Epithelial cell of proximal tubule (primary cell): ENCODE data around the gene GRXCR2. TPM values are rescaled to one million over a fixed set of nuclear protein-coding genes. Genes with fewer than 3 reads are reported as not detected.
A peak's percentile ranks its signal among the peaks of the same experiment; 100 is the strongest.

Source experiments
- DNase-seq: peaks from one replicate; pipeline ENCODE4 v3.0.0-alpha.2; 2011; ENCODE audit warnings: low read depth
- H3K4me3 ChIP-seq: 2 replicates; pipeline ENCODE4 v1.5.1; 2011; ENCODE audit warnings: low read depth, mild to moderate bottlenecking, low read length
- CTCF ChIP-seq: conservative IDR thresholded peaks from 2 replicates; pipeline ENCODE4 v1.5.1; 2012; ENCODE audit warnings: low read depth, mild to moderate bottlenecking, low read length
- total RNA-seq: library from RNA; depleted of rRNA; stranded (reverse); fragments of >200 nt; gene quantifications from 2 replicates; pipeline ENCODE4 v1.2.3, GENCODE V29; 2015

GRXCR2 gene
- total RNA-seq, 1 donor from 2014 or later = not detected

DNA sequence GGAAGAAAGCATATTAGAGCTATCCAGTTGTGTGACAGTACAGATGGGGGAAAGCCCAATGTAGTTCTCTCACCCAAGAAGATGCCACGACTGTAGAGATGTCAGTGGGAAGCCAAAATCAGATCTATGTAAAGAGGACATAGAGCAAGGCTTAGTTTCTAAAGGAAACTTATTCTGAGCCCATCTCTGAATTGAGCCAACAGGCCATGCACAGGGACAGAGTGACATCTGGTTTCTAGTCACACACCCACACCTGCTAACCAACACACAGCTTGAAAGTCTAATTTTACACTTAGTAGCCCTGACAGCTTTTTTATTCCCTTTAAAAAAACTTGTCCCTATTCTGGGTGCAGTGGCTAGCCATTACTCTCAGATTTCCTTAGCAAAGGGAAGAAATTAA, 59.9 kb downstream of the GRXCR2 start:
- TF ChIP-seq CTCF = no peak
- no peak for DNase-seq
- no peak overlapping the region for H3K4me3 ChIP-seq

- no peak for DNase-seq
- peak; percentile 55 for TF ChIP-seq CTCF
- no peak overlapping the region for H3K4me3 ChIP-seq
Measured at GRCh38 chr5:145811834-145812625, 60.8 kb downstream of the GRXCR2 start.

Other genes starting within 250 kb of the GRXCR2 start
- 12.7 and 20.9 TPM in 2 replicates for gene PRELID2, start 37.7 kb downstream of the GRXCR2 start, total RNA-seq
- gene SH3RF2, start 63.6 kb upstream of the GRXCR2 start, total RNA-seq = 12.0 and 16.3 TPM in 2 replicates
- 0.58 TPM in 1 of 2 replicates, not detected in the other for gene PLAC8L1, start 232.6 kb upstream of the GRXCR2 start, total RNA-seq